Measurements from ENCODE around the gene CXCL16. TPM values are rescaled to one million over a fixed set of nuclear protein-coding genes. Genes with fewer than 3 reads are reported as not detected.

CXCL16 gene
- total and polyA plus RNA-seq, 2 of the 13 experiments (the other 11 are each of a cell fraction or from before 2014, with no cell fraction given), result 9.4 to 101 TPM

- no peak; the same call in 1 of the 2 replicates for TF ChIP-seq ZNF318 (CRISPR knock-in tag; IDR thresholded peaks at IDR 0.05)
- TF ChIP-seq CAMTA2 (CRISPR knock-in tag; IDR thresholded peaks at IDR 0.05; ENCODE audit: borderline replicate concordance), result peak; percentile 42; the same call in 1 of the 2 replicates
- TF ChIP-seq ZNF598 (CRISPR knock-in tag; IDR thresholded peaks at IDR 0.05; ENCODE audit: borderline replicate concordance), result no peak
- no peak for TF ChIP-seq ZNF567 (CRISPR knock-in tag; IDR thresholded peaks at IDR 0.05; ENCODE audit: borderline replicate concordance)
- no peak for TF ChIP-seq ZNF337 (CRISPR knock-in tag; IDR thresholded peaks at IDR 0.05; ENCODE audit: borderline replicate concordance, low read depth)
- peak; percentile 64; the same call in 1 of the 2 replicates for TF ChIP-seq ZNF790 (CRISPR knock-in tag; IDR thresholded peaks at IDR 0.05; ENCODE audit: borderline replicate concordance)
- TF ChIP-seq SALL1 (CRISPR knock-in tag; IDR thresholded peaks at IDR 0.05), result peak; percentile 61
- no peak for TF ChIP-seq ZNF33A (CRISPR knock-in tag; IDR thresholded peaks at IDR 0.05; ENCODE audit: borderline replicate concordance)
- no peak for TF ChIP-seq TOPORS (CRISPR knock-in tag; IDR thresholded peaks at IDR 0.05)
- no peak for TF ChIP-seq ZNF781 (CRISPR knock-in tag; IDR thresholded peaks at IDR 0.05; ENCODE audit: borderline replicate concordance, not compliant biosample characterization)
- no peak for TF ChIP-seq ZNF646 (CRISPR knock-in tag; IDR thresholded peaks at IDR 0.05)
Measured at GRCh38 chr17:4739122-4740024, at the start of gene CXCL16, which contains the start of gene ZMYND15 (continued).

All from HepG2 (cell line).